HL-60/S4 treated with phorbol 12-myristate 13-acetate at 8.2 ng/mL for 4 days and 3 days (cell line): ENCODE measurements around the gene ANXA2.

Experiments used
- in situ Hi-C: fragments of 300-500 bp; cut with MboI; formaldehyde crosslinking; loops from 2 replicates; pipeline ENCODE4 v1.15.0; 2022; ENCODE audit warnings: low sequenced_read_pairs

The ANXA2 gene

DNA sequence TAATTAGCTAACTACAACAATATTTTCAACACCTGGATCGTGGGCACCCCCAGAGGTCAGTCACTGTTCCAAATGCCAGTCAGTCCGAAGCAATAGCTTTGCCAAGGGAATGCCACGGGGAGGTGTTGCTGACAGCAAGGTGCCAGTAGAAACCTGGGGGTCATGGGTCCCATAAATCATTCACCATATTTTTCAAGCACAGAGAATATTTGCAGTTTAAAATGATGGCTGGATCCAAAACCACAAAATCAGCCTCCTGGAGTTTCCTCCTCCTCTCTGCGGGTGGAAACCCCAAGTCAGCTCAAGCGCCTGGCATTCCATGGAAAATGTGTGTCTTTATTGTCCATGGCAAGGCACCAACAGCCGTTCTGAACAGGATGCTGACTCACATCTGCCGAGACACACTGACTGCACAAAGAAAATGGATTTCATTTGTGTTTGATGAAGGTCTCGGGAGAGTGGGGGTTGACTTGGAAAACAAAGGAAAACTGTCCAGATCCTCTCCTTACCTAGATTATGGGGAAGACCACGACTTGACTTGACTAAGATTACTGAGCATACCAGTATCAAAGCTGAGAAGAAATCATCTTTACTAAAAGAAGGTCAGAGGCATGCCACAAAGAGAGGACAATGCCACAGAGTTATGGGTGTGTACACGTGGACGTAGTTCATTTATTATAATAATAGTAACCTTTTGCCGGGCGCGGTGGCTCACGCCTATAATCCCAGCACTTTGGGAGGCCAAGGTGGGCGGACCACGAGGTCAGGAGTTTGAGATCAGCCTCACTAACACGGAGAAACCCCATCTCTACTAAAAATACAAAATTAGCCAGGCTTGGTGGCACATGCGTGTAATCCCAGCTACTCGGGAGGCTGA, 26.4 kb downstream of the ANXA2 start:
- in situ Hi-C loops, result no loop called here

DNA sequence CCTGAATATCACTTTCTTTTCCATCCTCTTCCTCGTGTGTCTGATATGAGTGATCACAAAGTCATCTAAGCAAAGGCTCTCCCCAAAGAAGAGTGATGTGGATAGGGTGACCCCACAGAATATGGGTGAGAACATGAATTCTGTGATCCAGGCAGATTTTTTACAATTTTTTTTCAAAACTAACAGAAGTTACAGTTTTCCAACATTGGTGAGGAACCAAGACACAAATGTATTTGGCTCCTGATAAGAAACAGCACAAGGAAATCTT, 27.0 kb downstream of the ANXA2 start:
- in situ Hi-C loops, result no loop called here

DNA sequence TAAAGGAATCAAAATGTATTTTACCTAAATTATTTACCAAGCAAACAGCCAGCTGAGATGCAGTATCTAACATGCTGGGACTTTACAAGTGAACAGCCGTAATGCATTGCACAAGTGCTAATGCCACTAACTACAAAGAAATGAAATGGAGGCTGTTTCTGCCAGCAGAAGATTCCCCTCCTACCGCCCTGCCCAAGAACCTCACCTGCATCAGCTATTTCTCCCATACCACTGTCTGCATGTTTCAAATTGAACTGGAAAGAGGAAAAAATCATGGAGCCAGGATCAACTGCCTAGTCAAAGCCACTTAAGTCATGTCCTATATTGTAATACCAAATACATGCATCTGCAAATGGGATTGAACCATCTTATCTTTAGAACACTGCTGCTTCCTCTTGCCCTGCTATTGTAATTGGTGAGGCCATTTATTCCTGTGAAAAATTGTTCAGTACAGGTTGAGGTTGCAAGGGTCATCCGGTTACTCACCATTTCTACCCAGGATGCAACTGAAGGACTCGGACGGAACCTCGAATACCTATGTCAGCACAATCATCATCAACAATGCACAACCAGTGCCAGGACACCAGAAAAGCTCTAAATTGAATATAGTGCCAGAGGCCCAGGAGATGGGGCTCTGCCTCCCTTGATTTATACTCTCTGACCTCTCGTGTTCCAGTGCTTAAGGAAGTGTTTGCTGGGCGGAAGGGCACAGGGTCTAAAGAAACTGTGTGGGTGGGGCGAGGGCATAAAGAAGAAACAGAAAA, 27.5 kb downstream of the ANXA2 start:
- in situ Hi-C loops, result no loop called here

DNA sequence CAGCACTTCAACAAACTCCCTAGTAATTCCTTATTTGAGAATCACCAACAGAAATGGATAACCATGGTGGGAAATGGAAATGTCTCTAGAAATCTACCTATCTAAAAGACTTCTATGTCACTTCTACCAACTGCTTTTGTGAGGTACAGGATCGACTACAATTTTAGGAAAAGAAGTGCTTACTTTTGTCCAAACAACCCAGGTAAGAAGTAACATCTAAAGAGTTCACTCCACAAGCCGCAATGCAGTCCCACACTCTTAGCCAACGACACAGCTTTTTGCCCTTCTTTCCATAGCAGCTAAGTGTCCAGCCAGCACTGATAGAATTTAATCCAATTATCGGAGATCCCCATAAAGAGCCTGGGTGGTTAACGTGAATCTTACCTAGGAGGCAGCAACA, 28.1 kb downstream of the ANXA2 start:
- in situ Hi-C loops, result no loop called here

DNA sequence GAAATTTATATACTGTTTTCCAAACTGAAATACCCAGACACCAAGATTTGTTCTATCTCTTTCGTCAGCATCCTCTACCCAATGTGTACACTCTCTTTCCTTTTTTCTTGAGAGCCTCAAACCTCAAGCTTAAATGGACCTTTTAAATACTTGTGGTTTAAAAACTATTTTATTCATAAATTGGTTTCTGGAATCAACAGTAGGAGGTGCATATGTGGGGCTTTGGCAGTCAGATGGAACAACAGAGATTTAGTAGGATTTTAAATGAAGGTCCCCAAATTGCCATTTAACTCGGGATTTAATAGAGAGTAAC, 33.2 kb downstream of the ANXA2 start:
- in situ Hi-C loops, result no loop called here

DNA sequence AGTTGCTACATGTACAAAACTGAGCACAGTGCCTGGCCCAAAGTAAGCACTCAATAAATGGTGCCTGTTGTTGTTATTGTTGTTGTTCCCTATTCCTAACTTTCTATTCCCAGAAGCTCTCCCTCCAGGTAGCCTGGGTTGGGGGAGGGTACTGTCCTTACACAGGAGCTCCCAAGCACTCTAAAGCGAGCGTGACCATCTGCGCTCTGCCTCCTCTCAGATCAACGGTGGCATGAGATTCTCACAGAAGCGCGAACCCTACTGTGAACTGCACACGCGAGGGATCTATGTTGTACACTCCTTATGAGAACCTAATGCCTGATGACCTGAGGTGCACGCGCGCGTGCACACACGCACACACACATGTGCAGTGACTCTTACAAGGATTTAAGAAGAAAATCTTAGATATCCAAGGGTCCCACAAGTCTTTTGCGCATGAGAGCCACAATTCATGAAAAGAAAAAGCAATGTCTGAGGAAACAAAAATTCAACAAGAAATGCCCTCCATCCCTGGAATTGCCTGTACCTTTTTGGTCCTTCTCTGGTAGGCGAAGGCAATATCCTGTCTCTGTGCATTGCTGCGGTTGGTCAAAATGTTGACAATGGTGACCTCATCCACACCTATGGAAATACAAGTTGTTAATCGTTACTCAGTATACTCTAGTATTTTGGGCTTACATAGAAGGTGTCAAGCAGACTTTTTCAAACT, 33.7 kb downstream of the ANXA2 start:
- in situ Hi-C loops, result no loop called here

DNA sequence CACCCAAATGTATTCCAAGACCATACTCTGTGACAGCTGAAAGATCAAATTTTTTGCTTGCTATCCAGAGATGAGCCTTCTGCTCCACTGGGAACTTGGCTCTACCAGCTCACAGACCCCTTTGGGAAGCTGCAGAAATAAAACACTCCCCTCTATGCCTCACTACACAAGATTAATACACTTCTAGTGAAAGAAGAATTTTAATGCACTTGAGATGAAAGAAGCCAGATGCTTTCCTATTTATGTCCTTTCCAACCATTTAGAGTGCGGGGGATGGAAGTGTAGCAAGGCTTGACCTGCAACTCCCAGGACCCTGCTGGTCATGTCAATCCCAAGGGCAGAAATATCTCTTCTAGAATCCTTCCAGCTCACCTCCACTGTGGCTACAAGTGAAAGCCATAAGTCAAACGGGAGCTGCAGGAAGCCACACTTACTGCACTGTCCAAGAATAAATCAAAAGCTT, 34.7 kb downstream of the ANXA2 start:
- in situ Hi-C loops, result no loop called here

DNA sequence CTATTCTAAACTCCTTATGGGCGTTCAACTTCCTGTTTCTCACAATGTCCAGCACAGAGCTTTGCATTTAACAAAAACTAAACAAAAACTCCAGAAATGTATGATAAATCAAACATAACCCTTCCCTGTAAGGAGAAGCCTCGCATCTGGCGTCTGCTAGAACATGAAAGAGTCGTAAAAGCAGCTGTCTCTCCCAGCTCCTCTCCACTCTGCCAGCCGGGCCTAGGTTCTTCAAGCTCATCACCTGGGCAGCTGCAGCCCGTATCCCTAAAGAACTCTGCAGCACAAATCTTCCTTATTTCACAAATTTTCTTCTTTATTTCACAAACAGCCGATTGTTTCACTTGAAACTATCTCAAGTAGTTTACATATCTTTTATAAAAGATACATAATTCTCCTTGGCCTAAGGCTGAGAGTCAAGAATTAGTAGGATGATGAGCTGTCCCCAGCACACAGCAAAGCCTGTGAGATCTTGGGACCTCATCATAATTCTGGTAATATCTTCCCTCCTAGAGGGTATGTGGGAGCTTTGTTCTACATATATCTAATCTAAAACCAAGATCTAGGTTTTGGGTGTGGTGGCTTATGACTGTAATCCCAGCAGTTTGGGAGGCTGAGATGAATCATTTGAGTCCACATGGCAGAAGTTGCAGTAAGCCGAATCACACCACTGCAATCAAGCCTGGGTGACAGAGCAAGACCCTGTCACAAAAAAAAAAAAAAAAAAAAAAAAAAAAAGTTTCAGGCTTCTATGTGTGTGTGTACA, 35.3 kb downstream of the ANXA2 start:
- in situ Hi-C loops, result no loop called here

DNA sequence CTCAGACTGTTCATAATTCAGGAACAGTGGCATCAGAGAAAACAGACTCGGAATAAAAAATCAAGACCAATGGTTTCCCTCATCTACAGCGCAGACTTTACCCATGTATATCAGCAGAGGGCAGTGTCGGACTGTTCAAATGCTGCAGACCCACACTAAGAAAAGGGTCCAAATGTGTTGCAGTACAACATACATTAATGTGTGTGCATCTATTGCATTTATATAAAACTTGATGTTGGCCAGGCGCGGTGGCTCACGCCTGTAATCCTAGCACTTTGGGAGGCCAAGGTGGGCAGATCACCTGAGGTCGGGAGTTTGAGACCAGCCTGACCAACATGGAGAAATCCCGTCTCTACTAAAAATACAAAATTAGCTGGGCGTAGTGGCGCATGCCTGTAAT, 38.0 kb downstream of the ANXA2 start:
- in situ Hi-C loops, result loop anchor here (10.0 kb wide), 1 partner anchor 155 kb away; no protein-coding TSS in a partner anchor

DNA sequence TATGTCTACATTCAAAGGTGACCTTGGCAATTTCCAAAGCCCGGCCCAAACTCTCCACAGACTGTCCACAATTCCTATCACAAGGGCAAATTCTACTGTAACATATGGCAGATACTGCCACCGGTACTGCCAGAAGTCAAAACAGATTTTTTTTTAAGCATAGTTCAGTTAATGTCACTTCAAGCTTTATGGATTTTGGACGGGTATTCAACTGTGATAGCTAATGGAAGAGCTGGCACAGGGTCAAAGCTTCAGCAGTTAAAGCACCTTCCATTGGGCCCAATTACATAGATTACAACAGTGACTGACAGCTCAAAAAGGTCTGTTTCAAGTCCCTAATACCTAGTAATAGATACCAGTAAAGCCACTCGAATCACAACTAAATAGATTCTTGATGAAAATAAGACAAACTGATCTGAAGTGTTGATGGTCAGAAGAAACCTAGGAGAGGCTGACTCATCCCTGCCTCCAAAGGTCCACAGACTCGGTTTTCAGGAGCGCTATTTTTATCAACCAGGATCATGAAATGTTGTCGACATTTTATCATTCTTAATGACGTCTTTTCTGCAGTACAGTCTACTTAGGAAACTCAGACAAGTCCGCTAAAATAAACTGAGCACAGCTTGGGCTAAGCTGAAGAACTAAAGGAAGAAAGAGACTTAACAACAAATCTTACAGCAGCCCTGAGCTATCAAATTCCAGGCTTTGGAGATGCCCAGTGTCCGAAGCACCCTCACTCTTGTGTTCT, 38.7 kb downstream of the ANXA2 start:
- in situ Hi-C loops, result loop anchor here (10.0 kb wide), 1 partner anchor 156 kb away; no protein-coding TSS in a partner anchor

DNA sequence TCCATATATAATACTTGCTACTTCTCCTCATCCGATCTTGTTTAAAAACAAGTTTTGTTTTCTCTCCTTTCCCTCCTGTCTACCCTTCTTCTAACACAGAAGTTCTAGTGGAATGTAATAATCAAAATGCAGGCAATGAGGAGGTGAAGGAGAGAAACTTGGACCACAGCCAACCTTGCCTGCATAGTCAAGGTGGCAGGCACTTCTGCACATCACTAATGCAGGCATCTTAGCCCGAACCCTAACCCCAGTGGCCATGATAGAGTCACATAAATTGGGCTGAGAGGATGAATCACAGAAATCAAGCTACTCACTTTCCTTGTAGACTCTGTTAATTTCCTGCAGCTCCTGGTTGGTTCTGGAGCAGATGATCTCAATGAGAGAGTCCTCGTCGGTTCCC, 41.0 kb downstream of the ANXA2 start:
- in situ Hi-C loops, result loop anchor here (10.0 kb wide), 1 partner anchor 158 kb away; no protein-coding TSS in a partner anchor

DNA sequence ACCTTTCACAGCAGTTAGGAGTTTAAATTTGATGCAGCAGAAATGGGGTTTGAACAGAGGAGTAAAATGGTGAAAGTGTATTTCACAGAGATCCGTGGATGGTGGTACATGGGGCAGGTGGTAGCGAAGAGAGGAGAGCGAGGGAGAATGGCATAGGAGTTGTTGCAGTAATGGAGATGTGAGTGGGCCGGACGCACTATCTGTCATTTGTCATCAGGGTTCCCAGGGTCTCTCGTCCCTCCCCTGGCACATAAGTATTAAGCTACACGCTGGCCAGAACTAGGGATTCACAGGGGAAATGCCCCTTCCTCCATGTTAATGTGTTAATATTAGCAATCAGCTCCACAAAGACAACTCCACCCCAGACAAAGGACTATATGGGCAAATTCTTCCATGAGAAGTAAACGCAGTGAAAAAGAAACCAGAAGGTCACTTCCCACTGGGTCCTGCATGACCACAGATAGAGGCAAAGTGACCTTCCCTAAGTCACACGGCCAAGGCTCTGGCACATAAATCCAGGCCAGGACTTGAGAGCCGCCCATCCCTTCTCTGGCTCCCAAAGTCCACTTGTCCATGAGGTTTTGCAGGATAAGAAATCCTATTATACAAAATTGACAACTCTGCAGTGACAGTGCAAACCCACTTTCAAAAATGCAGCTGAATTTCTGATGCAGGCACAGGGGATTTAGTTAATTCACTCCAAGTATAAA, 42.5 kb downstream of the ANXA2 start:
- in situ Hi-C loops, result loop anchor here (10.0 kb wide), 1 partner anchor 159 kb away; no protein-coding TSS in a partner anchor

DNA sequence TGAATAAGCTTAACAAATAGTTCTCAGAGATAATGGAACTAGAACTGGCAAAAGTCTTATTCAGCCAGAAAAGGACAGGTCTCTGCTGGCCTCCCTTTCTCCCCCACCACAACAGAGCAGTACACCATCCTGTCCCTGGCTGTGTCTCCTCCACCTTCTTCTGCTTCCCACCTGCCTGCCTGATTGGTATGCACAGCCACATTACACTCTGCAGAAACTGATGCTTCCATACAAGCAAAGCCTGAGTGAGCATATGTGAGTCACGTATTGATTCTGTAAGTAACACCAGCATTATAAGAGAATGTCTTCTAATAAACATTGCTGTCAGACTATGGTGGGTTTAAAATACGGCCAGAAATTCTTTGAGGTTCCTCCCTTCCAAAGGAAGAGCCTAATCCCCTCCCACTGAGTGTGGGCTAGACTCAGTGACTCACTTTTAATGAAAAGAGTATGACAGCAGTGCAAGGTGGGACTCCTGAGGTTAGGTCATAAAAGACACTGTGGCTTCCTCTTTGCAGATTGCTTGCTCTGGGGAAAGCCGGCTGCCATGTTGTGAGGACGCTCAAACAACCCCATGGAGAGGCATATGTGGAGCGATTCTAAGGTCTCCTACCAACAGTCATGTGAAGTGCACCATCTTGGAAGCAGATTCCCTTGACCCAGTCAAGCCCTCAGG, 44.4 kb downstream of the ANXA2 start:
- in situ Hi-C loops, result loop anchor here (10.0 kb wide), 1 partner anchor 161 kb away; no protein-coding TSS in a partner anchor

DNA sequence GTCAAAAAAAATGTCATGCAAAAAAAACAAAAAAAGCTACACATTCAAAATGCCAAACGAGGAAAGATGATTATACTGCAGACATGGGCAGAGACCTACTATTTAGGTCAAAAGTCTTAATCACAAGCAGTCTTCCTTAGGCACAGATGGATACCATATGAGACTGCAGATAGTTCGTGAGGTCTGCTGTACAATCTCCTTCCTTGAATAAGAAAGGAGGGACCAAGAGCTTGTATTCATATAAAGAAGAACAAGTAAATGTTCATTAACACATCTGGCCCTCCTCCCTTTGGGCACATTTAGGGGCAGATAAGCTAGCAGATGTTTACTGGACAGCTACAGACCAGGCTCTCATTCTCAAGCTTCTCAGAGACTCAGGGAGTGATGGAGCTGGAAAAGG, 45.3 kb downstream of the ANXA2 start:
- in situ Hi-C loops, result loop anchor here (10.0 kb wide), 1 partner anchor 162 kb away; no protein-coding TSS in a partner anchor

DNA sequence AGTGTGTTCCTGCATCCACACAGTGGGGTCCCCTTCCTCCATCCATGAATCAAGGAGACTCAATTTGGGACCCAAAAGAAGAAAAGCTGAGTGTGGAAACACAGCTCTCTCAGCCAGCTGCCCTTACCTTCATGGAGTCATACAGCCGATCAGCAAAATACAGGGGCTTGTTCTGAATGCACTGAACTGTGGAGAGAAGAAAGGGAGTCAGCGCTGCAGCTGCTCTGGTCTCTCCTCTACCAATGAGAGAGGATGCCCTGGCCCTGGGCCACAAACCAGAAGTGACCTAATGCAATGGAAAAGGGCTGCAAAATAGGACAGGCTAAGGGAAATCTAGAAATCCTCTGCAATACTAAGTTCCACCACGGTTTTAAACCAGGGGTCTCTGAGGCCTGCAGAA, 46.7 kb downstream of the ANXA2 start:
- in situ Hi-C loops, result loop anchor here (10.0 kb wide), 1 partner anchor 164 kb away; no protein-coding TSS in a partner anchor

DNA sequence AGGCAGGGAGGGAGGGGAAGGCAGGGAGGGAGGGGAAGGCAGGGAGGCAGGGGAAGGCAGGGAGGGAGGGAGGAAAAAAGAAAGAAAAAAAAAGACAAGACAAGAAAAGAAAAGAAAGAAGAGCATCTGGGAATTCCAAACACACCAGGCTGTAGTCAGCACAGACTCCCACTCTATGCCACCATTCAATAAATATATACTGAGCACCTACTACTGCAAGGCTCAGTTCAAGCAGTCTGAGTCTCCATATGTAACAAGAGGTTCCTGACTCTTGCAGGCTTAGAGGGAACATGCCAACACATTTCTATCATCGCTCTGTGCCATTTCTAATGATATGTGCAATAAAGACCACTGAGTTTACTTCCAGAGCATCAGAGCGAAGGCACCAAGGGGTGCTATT, 47.7 kb downstream of the ANXA2 start:
- in situ Hi-C loops, result loop anchor here (10.0 kb wide), 1 partner anchor 165 kb away; no protein-coding TSS in a partner anchor

DNA sequence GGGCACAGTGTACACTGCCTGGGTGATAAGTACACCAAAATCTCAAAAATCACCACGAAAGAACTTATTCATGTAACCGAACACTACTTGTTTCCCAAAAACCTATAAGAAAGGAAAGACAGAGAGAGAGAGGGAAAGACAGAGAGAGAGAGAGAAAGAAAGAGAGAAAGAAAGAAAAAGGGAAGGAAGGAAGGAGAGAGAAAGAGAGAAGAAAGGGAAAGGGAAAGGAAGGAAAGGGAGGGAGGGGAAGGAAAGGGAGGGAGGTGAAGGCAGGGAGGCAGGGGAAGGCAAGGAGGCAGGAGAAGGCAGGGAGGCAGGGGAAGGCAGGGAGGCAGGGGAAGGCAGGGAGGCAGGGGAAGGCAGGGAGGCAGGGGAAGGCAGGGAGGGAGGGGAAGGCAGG, 48.2 kb downstream of the ANXA2 start:
- in situ Hi-C loops, result no loop called here

DNA sequence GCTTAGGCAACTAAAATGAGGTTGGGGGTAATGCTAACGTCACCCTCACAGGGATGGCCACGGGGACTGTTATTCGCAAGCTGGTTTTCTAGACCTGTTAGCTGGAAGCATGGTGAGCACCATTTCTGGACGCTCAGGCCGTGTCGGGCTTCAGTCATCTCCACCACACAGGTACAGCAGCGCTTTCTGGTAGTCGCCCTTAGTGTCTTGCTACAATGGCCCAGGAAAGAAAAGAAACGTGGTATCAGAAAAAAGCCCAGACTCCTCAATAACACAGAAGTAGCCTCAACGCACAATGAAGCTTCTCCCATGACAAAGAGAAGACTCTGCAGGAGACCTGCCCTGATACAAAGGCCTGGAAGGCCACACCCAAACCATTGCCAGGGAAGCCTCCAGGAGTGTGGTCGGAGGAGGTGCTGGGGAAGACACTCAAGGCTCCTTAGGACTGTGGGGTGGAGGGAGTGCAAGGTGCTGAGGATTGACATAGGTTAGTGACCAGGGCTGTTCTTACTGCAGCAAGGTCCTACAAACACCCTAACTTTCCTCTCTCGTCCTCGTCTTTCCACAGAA, 50.2 kb downstream of the ANXA2 start:
- in situ Hi-C loops, result no loop called here
